HG03097 (cell line): ENCODE results near the gene STING1.
"Not testable (repeated sequence)": the region's sequence is repeated elsewhere in the genome, so short reads cannot be mapped to it uniquely, and the experiment has no call there.

Experiments used
- ATAC-seq: cut with Tn5 transposase; IDR thresholded peaks from one replicate; pipeline ENCODE4 v1.9.1; 2021; ENCODE audit not compliant: unreplicated experiment, low FRiP score

STING1 gene

DNA sequence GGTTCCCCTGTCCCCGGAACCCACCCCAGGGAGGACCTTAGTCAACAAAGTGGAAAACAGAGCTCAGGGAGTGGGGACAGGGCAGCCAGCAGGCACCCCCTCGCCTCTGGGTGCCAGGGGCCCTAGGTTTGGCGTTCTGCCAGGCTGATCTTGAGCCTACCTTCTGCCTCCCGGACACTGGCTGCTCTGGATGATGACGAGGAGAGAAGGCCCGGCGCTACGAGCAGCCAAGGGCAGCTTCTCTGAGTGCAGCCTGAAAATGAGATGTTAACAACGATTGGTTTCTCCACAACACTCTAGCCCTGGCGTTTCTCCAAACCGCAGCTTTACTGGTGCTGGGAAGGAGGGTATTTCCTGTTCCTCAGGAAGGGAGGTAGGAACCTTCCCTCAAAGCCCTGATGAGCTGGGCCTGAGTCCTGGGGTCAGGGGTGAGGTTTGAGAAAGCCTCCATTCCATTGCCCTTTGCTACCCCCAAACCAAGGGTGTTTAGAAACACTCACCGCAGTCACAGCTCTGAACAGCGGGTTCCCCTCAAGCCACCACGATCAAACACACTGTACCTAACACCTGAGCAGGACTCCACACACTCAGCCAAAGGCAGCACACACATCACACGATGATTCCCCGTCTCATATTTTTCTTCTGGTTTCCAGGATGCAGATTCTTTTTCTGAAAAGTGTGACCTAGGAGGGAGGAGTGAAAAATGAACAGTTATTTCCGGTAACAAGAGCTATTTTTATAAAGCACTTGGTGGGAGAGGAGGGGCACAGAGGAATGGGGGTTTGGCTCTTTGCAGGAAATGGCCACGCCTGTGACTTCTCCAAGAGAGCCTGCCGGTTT is at the start of gene STING1:
Gene STING1, minus strand, starts transcription at position 709 of the 840 bp plus-strand sequence. CDS start 1,054 bp downstream, outside the sequence.
- no peak for ATAC-seq

DNA sequence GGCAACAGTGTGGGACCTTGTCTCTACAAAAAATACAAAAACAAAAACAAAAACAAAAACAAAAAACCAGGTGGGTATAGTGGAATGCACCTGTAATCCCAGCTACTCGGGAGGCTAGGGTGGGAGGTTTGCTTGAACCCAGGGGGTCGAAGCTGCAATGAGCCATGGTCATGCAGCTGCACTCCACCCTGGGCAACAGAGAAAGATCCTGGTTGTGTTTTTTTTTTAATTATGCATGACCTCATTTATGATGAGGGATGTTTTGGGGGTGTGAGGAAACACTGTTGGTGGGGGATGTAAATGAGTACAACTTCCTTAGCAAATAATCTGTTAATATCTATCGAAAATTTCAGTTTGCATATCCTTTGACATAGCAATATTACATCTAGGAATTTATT is 49.2 kb upstream of the STING1 start:
- no peak for ATAC-seq

- ATAC-seq, result not testable (repeated sequence)
These were observed 47.5 kb upstream of the STING1 start for GRCh38 chr5:139530079-139530478.

DNA sequence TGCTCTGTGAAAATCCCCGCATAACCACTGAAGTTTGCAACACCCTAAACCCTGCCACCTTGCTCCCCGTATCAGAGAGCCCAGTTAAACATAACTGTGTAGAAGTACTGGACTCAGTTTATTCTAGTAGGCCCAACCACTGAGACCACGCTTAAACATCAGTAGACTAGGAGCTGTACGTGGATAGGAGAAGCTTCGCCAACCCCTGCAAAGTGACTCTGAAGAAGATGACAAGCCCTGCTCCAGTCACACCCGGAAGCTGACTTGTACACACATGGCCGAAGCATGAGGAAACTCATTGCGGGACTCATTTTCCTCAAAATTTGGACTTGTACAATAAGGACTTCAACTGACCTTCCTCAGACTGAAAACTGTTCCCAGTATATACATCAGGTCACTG is 46.1 kb upstream of the STING1 start:
- ATAC-seq, result not testable (repeated sequence)

- not testable (repeated sequence) for ATAC-seq
These were observed 45.4 kb upstream of the STING1 start for GRCh38 chr5:139527896-139528467.

- ATAC-seq, result not testable (repeated sequence)
These were observed 44.5 kb upstream of the STING1 start for GRCh38 chr5:139527090-139527470.

GRCh38 chr5:139526309-139527089 is 43.9 kb upstream of the STING1 start:
- not testable (repeated sequence) for ATAC-seq

DNA sequence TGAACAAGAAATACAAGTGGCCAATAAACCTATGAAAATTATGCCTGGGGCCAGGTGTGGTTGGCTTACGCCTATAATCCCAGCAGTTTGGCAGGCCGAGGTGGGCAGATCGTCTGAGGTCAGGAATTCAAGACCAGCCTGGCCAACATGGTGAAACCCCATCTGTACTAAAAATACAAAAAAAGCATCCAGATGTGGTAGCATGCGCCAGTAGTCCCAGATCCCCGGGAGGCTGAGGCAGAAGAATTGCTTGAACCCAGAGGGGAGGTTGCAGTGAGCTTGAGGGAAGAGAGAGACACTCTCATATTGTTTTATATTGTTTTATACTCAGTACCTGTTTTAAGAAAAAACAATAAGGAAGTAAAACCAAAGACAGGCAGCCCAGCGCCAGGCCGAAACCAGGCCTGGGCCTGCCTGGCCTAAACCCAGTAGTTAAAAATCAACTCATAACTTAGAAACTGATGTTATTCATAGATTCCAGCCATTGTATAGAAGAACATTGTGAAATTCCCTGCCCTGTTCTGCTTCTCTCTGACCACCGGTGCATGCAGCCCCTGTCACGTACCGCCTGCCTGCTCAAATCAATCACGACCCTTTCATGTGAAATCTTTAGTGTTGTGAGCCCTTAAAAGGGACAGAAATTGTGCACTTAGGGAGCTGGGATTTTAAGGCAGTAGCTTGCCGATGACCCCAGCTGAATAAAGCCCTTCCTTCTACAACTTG is 43.2 kb upstream of the STING1 start:
- not testable (repeated sequence) for ATAC-seq

- ATAC-seq, result no peak
These were observed 42.5 kb upstream of the STING1 start for GRCh38 chr5:139524940-139525585.

DNA sequence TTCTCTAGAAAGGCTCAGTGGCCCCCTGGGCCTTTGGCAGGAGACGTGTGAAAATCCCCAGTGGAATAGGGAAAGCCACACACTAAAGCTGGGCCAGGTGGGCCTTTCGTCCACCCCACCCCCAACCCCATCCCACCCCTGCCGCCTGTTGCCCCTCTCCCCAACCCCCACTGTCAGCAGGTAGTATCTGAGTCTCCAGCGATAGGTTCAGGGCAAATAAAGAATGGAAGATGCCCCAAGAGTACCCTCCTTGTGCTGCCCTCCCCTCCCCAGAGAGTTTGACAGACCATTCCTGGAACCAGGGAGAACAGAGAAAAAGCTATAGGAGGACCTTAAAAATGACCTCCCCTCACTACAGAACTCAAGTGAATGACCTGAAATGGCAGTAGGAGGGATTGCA is 41.9 kb upstream of the STING1 start:
- no peak for ATAC-seq

DNA sequence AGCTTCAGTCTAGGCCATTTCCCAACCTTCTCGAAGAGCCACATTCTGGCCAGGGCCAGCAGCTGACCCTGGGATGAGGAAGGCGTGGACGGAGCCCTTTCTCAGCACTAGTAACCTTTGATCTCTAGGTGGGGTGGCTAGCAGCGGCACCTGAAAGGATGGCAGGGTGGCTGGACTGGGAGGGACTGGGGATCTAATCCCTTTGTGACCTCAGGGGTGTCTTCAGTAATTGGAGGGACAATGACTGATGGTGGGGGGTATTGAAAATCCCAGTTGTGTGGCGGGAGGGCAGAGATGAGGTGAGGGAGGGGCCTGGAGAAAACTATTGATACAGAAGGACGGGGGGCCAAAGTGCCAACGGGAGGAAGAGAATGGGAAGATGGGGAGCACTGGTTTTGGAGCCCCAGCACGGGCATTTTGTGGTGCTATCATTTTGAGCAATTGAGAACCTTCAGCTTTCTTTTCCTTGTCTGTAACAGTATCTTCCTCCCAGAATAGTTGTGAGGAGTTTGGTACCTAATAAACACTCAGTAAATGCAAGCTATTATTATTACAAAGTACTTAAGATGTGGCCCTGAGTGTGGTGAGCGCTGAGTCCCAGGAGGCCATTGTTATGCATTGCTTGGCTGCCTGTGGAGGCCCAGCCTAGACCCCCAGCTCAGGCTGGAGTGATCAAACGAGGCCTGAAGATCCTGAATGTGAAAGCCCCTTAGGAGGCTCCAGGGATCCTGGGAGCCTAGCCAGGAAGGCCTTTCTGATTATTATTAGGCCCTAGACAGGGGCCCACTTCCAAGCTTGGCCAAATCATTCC is 41.3 kb upstream of the STING1 start:
- ATAC-seq, result no peak

- ATAC-seq, result peak; percentile 74
These were observed 35.4 kb upstream of the STING1 start for GRCh38 chr5:139517683-139518564.

- ATAC-seq, result no peak
These were observed 31.9 kb upstream of the STING1 start for GRCh38 chr5:139514486-139514856.

DNA sequence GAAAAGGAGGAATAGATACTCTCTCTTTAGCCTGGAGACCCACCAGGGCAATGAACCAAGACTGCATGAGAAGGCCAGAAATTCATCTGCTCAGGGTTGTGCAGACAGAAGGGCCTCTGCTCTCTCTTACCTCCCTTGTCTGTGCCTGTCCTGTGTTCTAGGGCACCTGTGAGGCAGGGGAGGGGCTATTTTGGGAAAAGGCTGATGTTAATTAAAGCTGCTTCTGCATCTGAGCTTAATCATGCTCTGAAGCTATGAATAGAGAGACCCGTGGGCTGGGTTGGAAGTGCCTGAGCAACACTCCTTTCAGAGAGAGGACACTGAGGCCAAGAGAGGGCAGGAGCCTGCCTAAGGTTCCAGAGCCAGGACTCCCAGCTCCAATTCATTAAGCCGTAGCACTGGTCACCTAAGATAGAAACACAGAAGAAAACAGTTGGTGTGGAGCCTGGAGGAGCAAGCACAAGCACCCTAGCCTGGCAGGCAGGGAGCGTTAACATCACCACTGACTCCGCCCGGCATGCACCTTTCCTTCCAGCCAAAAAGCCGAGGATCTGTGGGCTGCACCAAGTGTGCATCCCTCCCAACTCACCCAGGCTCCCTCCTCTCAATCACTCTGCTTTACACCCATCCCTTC is 31.4 kb upstream of the STING1 start:
- no peak for ATAC-seq

DNA sequence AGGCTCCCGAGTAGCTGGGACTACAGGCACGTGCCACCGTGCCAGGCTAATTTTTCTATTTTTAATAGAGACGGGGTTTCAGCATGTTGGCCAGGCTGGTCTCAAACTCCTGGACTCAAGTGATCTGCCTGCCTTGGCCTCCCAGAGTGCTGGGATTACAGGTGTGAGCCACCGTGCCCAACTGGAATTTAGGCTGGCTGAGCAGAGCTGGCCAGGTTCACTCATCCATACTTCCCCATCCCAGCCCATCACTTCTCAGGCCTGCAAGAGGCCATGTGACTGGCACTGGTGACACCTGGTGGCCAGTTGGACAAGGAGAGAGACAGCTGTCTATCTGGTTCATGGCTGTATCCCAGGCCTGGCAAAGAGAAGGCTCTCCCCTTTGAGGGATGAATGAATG is 30.9 kb upstream of the STING1 start:
- peak; percentile 55 for ATAC-seq

GRCh38 chr5:139512786-139513390 is 30.3 kb upstream of the STING1 start:
- no peak for ATAC-seq

GRCh38 chr5:139504722-139505121 is 22.2 kb upstream of the STING1 start:
- not testable (repeated sequence) for ATAC-seq

DNA sequence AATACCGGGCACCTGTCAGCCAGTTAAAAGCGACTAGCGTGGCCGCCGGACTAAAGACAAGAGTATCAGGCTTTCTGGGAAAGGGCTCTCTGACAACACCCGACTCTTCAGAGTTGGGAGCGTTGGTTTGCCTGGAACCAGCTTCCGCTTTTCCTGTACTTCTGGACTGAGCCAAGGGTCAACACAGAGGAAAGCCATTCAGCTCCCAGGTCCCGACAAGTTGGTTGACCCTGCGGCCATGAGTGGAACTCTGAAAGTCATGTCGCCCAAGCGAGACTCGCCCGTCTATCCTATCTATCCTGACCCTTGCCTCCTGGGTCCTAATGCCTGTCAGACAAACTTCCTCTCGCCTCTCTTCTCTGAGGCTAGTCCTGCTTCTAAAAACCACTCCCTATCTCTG is 21.3 kb upstream of the STING1 start:
- not testable (repeated sequence) for ATAC-seq
